Fibroblast of villous mesenchyme (primary cell): Measurements from ENCODE around the gene TMTC1. TPM values are rescaled to one million over a fixed set of nuclear protein-coding genes. Genes with fewer than 3 reads are reported as not detected.
"Not testable (repeated sequence)": the region's sequence is repeated elsewhere in the genome, so short reads cannot be mapped to it uniquely, and the experiment has no call there.

Source experiments
- DNase-seq: peaks from one replicate; pipeline ENCODE4 v3.0.0-alpha.2; 2010; ENCODE audit warnings: low read depth
- H3K4me3 ChIP-seq: 2 replicates; pipeline ENCODE4 v1.5.1; 2011; ENCODE audit warnings: low read depth, mild to moderate bottlenecking, low read length
- CTCF ChIP-seq: IDR thresholded peaks from 2 replicates; pipeline ENCODE4 v1.5.1; 2012; ENCODE audit warnings: low read depth, mild to moderate bottlenecking, low read length; ENCODE audit not compliant: insufficient read depth
- total RNA-seq: library from RNA; depleted of rRNA; stranded (reverse); fragments of >200 nt; gene quantifications from 2 replicates; pipeline ENCODE4 v1.2.3, GENCODE V29; 2012

The TMTC1 gene
- total RNA-seq = 12.2 and 33.2 TPM in 2 replicates

- peak within 1 kb of the TSS; percentile 83 for H3K4me3 ChIP-seq
- DNase-seq = peak; percentile 62
- TF ChIP-seq CTCF = no peak
Measured at GRCh38 chr12:29783773-29784666, at the start of gene TMTC1. Gene TMTC1, minus strand, starts transcription at chr12:29783942. Its CDS starts 191 bp downstream, at chr12:29783751.

GRCh38 chr12:29831173-29831572, 47.4 kb upstream of the TMTC1 start:
- no peak for TF ChIP-seq CTCF
- no peak for DNase-seq
- no peak overlapping the region for H3K4me3 ChIP-seq

GRCh38 chr12:29830391-29830790, 46.6 kb upstream of the TMTC1 start:
- no peak overlapping the region for H3K4me3 ChIP-seq
- no peak for DNase-seq
- TF ChIP-seq CTCF = no peak

- H3K4me3 ChIP-seq = no peak overlapping the region
- TF ChIP-seq CTCF = no peak
- no peak for DNase-seq
Measured at GRCh38 chr12:29818916-29819623, 35.3 kb upstream of the TMTC1 start.

- DNase-seq = no peak
- no peak overlapping the region for H3K4me3 ChIP-seq
- no peak for TF ChIP-seq CTCF
Measured at GRCh38 chr12:29816874-29817725, 33.4 kb upstream of the TMTC1 start.

- DNase-seq, H3K4me3 ChIP-seq: not testable (repeated sequence)
Measured at GRCh38 chr12:29809616-29810361, 26.0 kb upstream of the TMTC1 start.
